Effector memory CD4-positive, alpha-beta T cell (primary cell): ENCODE data around the gene HYI.
"Not testable (repeated sequence)": the region's sequence is repeated elsewhere in the genome, so short reads cannot be mapped to it uniquely, and the experiment has no call there.

Experiments used
- DNase-seq, 3 donors: peaks; one replicate each; pipeline ENCODE4 v3.0.0-alpha.2; 2020
- H3K27ac ChIP-seq: 2 replicates; pipeline ENCODE4 v1.7.0; 2013; ENCODE audit warnings: mild to moderate bottlenecking, low read length, moderate library complexity; ENCODE audit not compliant: insufficient read depth, poor library complexity, severe bottlenecking
- H3K27me3 ChIP-seq: replicated peaks from 2 replicates; pipeline ENCODE4 v1.7.0; 2013; ENCODE audit warnings: mild to moderate bottlenecking, low read length; ENCODE audit not compliant: insufficient read depth, control insufficient read depth, poor library complexity, severe bottlenecking
- H3K36me3 ChIP-seq: 2 replicates; pipeline ENCODE4 v1.7.0; 2013; ENCODE audit warnings: mild to moderate bottlenecking, low read length, moderate library complexity; ENCODE audit not compliant: control insufficient read depth, insufficient read depth
- H3K4me1 ChIP-seq: 2 replicates; pipeline ENCODE4 v1.7.0; 2013; ENCODE audit warnings: low read length, mild to moderate bottlenecking; ENCODE audit not compliant: control insufficient read depth, insufficient read depth, poor library complexity, severe bottlenecking
- H3K4me3 ChIP-seq: 2 replicates; pipeline ENCODE4 v1.7.0; 2013; ENCODE audit warnings: low read length, low read depth, mild to moderate bottlenecking; ENCODE audit not compliant: insufficient read depth, poor library complexity, severe bottlenecking
- H3K9me3 ChIP-seq: 2 replicates; pipeline ENCODE4 v1.7.0; 2013; ENCODE audit warnings: mild to moderate bottlenecking, low read length, moderate library complexity; ENCODE audit not compliant: control insufficient read depth

The HYI gene

DNA sequence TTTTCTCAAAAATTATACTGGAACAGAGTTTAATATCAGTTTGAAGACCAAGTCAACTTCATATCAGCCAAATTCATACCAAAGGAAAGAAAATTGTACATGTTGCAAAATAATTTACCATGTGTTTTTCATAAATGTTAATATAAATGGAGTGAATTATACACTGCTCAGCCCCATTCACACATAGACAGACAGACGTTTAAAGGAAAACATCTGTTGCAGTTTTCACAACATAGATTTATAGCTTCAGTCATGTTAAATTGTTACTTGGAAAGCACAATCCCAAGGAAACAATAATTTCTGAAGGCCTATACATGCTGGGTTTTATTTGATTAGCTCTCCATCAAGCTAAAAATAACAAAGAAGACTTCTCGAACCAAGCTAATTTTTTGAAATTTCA lies 27.8 kb upstream of the HYI start:
- no peak overlapping the region for H3K4me3 ChIP-seq
- no peaks in the 10 kb centered on the region for H3K27me3 ChIP-seq
- no peak overlapping the region for H3K27ac ChIP-seq
- H3K4me1 ChIP-seq = no peaks in the 10 kb centered on the region
- no peaks in the 10 kb centered on the region for H3K9me3 ChIP-seq
- no peak for DNase-seq
- no peaks in the 10 kb centered on the region for H3K36me3 ChIP-seq

DNA sequence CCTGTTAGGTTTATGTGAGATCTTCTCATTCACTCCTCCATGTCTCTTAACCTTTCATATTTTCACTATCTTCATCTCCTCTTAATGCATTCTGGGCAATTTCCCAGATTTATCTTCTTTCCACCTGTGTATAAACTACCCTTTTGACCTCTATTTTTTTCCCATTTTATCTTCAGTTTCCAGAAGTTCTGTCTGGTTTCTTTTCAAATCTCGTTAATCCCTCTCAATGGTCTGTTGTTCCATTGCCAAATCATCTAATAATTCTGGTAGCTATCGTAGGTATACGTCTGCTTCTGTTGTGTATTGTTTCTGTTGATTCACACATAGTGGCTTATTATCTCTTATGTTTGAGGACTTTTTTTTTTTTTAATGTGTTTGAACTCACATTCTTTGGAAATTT lies 25.7 kb upstream of the HYI start:
- H3K27ac ChIP-seq = no peak overlapping the region
- no peak overlapping the region for H3K4me3 ChIP-seq
- no peaks in the 10 kb centered on the region for H3K9me3 ChIP-seq
- no peak for DNase-seq
- H3K27me3 ChIP-seq = no peaks in the 10 kb centered on the region
- no peaks in the 10 kb centered on the region for H3K4me1 ChIP-seq
- H3K36me3 ChIP-seq = no peaks in the 10 kb centered on the region

DNA sequence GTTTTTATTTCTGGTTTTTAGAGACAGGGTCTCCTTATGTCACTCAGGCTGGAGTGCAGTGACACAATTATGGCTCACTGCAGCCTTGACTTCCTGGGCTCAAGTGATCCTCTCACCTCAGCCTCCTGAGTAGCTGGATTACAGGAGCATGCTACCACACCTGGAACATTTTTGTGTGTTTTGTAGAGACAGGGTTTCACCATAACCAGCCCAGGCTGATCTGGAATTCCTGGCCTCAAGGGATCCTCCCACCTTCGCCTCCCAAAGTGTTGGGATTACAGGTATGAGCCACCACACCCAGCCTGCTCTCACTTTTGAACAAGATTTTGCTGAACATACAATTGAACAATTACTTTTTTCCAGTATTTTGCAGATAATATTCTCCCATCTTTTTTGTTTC lies 24.0 kb upstream of the HYI start:
- no peaks in the 10 kb centered on the region for H3K9me3 ChIP-seq
- H3K4me1 ChIP-seq = no peaks in the 10 kb centered on the region
- DNase-seq = no peak
- no peak overlapping the region for H3K27ac ChIP-seq
- H3K4me3 ChIP-seq = no peak overlapping the region
- no peaks in the 10 kb centered on the region for H3K27me3 ChIP-seq
- no peaks in the 10 kb centered on the region for H3K36me3 ChIP-seq

DNA sequence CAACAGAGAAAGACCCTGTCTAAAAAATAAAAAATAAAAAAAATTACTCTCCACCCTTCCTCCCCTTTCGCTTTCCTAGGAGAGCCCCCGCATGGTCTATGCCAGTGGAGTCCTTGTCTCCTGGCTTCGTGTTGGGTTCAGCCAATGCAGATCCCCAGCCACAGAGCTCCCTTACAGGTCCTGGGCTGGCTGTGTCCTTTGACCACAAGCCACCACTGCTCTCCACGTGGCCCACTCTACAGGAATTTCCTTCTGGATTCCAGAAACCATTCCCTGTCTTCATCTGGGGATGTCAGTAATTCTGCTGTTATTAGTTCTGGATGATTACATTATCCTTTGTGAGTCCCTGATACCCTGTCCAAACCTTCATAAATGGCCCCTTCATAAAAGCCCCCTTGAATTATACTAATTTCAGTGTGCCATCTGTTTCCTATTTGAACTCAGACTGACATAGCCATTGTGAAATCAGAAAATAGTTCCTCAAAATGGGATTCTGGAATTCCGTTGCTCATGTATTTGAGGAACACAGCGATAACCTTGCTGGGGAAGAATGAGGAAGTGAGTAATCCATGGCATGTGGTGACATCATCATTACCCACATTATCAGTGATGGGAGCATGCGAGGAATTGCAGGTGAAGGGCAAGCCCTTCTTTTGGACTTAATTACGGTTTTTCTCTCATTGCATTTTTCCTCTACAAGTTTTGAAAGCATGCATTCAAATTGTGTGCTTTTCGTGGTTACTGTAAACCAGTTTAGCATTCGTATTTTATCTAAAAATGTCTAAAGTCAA lies 22.1 kb upstream of the HYI start:
- H3K4me3 ChIP-seq, H3K36me3 ChIP-seq, H3K27ac ChIP-seq, H3K27me3 ChIP-seq, H3K9me3 ChIP-seq, DNase-seq, H3K4me1 ChIP-seq: not testable (repeated sequence)

DNA sequence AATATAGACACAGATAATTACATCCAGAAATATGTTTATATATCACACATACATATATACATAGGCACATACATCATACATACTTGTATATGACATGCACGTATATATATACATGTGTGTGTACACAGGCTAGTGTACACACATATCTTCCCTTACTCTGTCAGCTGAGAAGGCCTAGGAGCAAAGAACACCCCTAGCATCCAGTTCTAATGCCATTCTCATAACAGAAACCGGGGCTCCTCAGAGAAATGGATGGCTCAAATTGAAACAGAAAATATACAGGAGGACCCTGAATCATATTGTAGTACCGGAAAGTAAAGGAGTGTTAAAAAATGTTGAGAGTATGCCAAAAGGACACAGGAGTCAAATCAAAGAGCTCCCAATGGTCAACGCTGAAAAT lies 19.7 kb upstream of the HYI start:
- no peaks in the 10 kb centered on the region for H3K27me3 ChIP-seq
- H3K9me3 ChIP-seq = no peaks in the 10 kb centered on the region
- H3K4me1 ChIP-seq = no peaks in the 10 kb centered on the region
- H3K36me3 ChIP-seq = no peaks in the 10 kb centered on the region
- H3K4me3 ChIP-seq = no peak overlapping the region
- H3K27ac ChIP-seq = no peak overlapping the region
- DNase-seq = no peak

DNA sequence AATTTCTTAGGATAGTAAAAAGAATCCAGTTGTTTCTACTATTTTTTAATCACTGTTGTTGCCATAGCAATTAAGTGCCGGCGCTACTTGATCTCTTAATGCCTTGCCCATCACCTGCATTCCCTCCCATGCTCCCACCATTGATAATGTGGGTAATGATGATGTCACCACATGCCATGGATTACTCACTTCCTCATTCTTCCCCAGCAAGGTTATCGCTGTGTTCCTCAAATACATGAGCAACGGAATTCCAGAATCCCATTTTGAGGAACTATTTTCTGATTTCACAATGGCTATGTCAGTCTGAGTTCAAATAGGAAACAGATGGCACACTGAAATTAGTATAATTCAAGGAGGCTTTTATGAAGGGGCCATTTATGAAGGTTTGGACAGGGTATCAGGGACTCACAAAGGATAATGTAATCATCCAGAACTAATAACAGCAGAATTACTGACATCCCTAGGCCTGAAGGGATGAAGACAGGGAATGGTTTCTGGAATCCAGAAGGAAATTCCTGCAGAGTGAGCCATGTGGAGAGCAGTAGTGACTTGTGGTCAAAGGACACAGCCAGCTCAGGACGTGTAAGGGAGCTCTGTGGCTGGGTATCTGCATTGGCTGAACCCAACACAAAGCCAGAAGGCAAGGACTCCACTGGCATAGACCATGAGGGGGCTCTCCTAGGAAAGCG lies 18.9 kb upstream of the HYI start:
- H3K27ac ChIP-seq, H3K4me1 ChIP-seq, DNase-seq: not testable (repeated sequence)

DNA sequence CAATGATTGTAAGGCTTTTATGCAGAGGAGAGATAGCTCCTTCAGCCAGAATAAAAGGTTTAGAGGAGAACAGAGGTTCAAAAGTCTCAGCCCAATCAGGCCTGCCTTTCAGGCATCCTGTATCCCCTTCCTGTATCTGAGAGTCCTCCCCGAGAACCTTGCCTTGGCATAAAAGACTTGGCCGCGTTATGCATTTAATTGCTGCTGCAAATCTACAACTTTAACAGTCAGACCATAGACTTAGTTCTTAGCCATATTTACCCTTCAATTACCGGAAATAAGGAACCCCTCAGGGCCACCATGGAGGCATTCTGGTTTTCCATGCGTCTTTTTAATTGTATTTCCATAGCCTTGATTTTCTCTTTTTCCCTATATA lies 18.3 kb upstream of the HYI start:
- no peaks in the 10 kb centered on the region for H3K4me1 ChIP-seq
- H3K27ac ChIP-seq = no peak overlapping the region
- no peak overlapping the region for H3K4me3 ChIP-seq
- H3K27me3 ChIP-seq = no peaks in the 10 kb centered on the region
- no peaks in the 10 kb centered on the region for H3K36me3 ChIP-seq
- no peaks in the 10 kb centered on the region for H3K9me3 ChIP-seq
- no peak for DNase-seq

More for the DNA sequence above, 18.9 kb upstream of the HYI start:
- H3K4me3 ChIP-seq, H3K36me3 ChIP-seq, H3K9me3 ChIP-seq, H3K27me3 ChIP-seq: not testable (repeated sequence)

DNA sequence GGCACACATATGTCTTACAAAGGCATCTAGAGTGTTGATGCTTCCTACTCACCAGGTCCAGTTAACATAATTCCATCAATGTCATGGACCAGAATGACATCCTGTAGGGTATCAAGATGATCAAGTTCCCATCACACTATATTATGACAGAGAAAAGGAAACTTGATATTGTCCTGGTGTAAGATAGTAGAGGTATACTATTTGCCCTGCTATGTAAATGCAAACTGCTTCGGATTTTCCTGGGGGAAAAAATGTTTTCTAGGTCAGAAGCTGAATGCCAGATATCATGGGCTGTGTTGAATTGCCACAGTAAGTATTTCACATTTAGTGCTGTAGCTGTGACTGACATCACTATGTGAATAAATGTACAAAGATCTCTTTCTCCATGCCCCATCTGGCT lies 16.2 kb upstream of the HYI start:
- Histone ChIP-seq H3K36me3 (no peaks in the 10 kb centered on the region), H3K27ac (no peak overlapping the region), H3K9me3 (no peaks in the 10 kb centered on the region), H3K4me3 (no peak overlapping the region), H3K27me3 (no peaks in the 10 kb centered on the region), H3K4me1 (no peaks in the 10 kb centered on the region)
- DNase-seq = no peak

DNA sequence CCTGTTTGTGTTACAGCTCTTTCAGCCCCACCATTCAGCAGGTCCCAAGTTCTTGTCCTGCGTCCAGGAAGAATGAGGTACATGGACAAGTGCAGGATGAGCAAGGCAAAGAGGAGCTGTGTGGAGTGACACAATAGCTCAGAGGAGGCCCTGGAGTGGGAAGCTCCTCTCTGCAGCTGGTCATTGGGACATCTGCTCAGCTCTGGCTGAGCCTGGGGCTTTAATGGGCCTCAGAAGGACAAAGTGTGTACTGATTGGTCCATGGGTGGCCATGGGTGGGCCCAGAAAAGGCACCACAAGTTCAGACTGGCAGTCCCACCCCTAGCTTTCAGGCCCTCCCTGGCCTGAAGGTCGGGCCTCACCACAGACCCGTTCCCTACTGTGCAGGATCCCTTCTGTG lies 14.7 kb upstream of the HYI start:
- no peaks in the 10 kb centered on the region for H3K9me3 ChIP-seq
- H3K27ac ChIP-seq = no peak overlapping the region
- no peaks in the 10 kb centered on the region for H3K36me3 ChIP-seq
- H3K27me3 ChIP-seq = no peaks in the 10 kb centered on the region
- H3K4me1 ChIP-seq = no peaks in the 10 kb centered on the region
- DNase-seq = no peak
- no peak overlapping the region for H3K4me3 ChIP-seq

DNA sequence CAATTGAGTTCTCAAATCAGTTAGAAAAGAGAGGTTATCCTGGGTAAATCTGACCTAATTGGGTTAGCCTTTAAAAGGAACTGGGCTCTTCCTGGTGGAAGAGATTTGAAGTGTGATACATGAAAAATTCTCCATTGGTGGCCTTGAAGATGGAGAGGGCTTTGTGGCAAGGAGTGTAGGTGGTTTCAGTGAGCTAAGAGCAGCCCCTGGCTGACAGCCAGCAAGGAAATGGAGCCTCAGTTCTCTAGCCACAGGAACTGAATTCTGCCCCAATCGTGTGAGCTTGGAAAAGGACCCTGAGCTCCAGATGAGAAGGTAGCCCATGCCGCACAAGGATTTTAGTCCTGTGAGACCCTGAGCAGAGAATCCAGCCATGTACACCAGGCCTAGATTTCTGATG lies 12.7 kb upstream of the HYI start:
- H3K36me3 ChIP-seq = no peaks in the 10 kb centered on the region
- DNase-seq = no peak
- H3K27me3 ChIP-seq = no peaks in the 10 kb centered on the region
- H3K4me1 ChIP-seq = no peaks in the 10 kb centered on the region
- H3K4me3 ChIP-seq = no peak overlapping the region
- no peaks in the 10 kb centered on the region for H3K9me3 ChIP-seq
- H3K27ac ChIP-seq = no peak overlapping the region
